Measurements from ENCODE around the gene WDFY1.

WDFY1 gene

GRCh38 chr2:223930103-223930976 is 14.8 kb downstream of the WDFY1 start:
- no peak for DNase-seq (ENCODE audit: extremely low read depth in 1 of 2, low read depth in 1 of 2)

GRCh38 chr2:223929571-223930102 is 15.5 kb downstream of the WDFY1 start:
- no peak for DNase-seq (ENCODE audit: extremely low read depth in 1 of 2, low read depth in 1 of 2)

GRCh38 chr2:223928113-223929006 is 16.8 kb downstream of the WDFY1 start:
- no peak for DNase-seq (ENCODE audit: extremely low read depth in 1 of 2, low read depth in 1 of 2)

GRCh38 chr2:223925106-223925505 is 20.0 kb downstream of the WDFY1 start:
- no peak for DNase-seq (ENCODE audit: extremely low read depth in 1 of 2, low read depth in 1 of 2)

- no peak for DNase-seq (ENCODE audit: extremely low read depth in 1 of 2, low read depth in 1 of 2)
Observed at GRCh38 chr2:223923976-223924375, 21.2 kb downstream of the WDFY1 start.

- no peak for DNase-seq (ENCODE audit: extremely low read depth in 1 of 2, low read depth in 1 of 2)
Observed at GRCh38 chr2:223922308-223922707, 22.8 kb downstream of the WDFY1 start.

GRCh38 chr2:223921204-223921603 is 23.9 kb downstream of the WDFY1 start:
- DNase-seq (ENCODE audit: extremely low read depth in 1 of 2, low read depth in 1 of 2), result no peak

- DNase-seq (ENCODE audit: extremely low read depth in 1 of 2, low read depth in 1 of 2), result no peak
Observed at GRCh38 chr2:223920109-223920508, 25.0 kb downstream of the WDFY1 start.

- DNase-seq (ENCODE audit: extremely low read depth in 1 of 2, low read depth in 1 of 2), result no peak
Observed at GRCh38 chr2:223918671-223919134, 26.4 kb downstream of the WDFY1 start.

GRCh38 chr2:223916181-223916920 is 28.8 kb downstream of the WDFY1 start:
- no peak for DNase-seq (ENCODE audit: extremely low read depth in 1 of 2, low read depth in 1 of 2)

- no peak for DNase-seq (ENCODE audit: extremely low read depth in 1 of 2, low read depth in 1 of 2)
Observed at GRCh38 chr2:223915071-223915470, 30.1 kb downstream of the WDFY1 start.

GRCh38 chr2:223914324-223914723 is 30.8 kb downstream of the WDFY1 start:
- no peak for DNase-seq (ENCODE audit: extremely low read depth in 1 of 2, low read depth in 1 of 2)

GRCh38 chr2:223909001-223909741 is 36.0 kb downstream of the WDFY1 start:
- DNase-seq (ENCODE audit: extremely low read depth in 1 of 2, low read depth in 1 of 2), result no peak

GRCh38 chr2:223908304-223908998 is 36.7 kb downstream of the WDFY1 start:
- DNase-seq (ENCODE audit: extremely low read depth in 1 of 2, low read depth in 1 of 2), result no peak

GRCh38 chr2:223905996-223906395 is 39.1 kb downstream of the WDFY1 start:
- no peak for DNase-seq (ENCODE audit: extremely low read depth in 1 of 2, low read depth in 1 of 2)

GRCh38 chr2:223901854-223902253 is 43.3 kb downstream of the WDFY1 start:
- DNase-seq (ENCODE audit: extremely low read depth in 1 of 2, low read depth in 1 of 2), result no peak

- DNase-seq (ENCODE audit: extremely low read depth in 1 of 2, low read depth in 1 of 2), result no peak
Observed at GRCh38 chr2:223901311-223901710, 43.8 kb downstream of the WDFY1 start.

GRCh38 chr2:223900531-223900930 is 44.6 kb downstream of the WDFY1 start:
- no peak for DNase-seq (ENCODE audit: extremely low read depth in 1 of 2, low read depth in 1 of 2)

- no peak for DNase-seq (ENCODE audit: extremely low read depth in 1 of 2, low read depth in 1 of 2)
Observed at GRCh38 chr2:223900066-223900465, 45.1 kb downstream of the WDFY1 start.

All from activated CD8-positive, alpha-beta memory T cell treated with anti-CD3 and anti-CD28 coated beads for 1 hour (primary cell).